C4-2B (cell line): ENCODE results near the gene SLC16A14.

ENCODE experiments used
- ZFX ChIP-seq: fragments of 450-650 bp; IDR thresholded peaks from 2 replicates; pipeline ENCODE4 v1.6.1; 2017
- TF ChIP-seq, protein P1 (sequence below): fragments of 450-650 bp; conservative IDR thresholded peaks from 2 replicates; pipeline ENCODE4 v1.5.1; 2017; ENCODE audit warnings: mild to moderate bottlenecking

DNA sequence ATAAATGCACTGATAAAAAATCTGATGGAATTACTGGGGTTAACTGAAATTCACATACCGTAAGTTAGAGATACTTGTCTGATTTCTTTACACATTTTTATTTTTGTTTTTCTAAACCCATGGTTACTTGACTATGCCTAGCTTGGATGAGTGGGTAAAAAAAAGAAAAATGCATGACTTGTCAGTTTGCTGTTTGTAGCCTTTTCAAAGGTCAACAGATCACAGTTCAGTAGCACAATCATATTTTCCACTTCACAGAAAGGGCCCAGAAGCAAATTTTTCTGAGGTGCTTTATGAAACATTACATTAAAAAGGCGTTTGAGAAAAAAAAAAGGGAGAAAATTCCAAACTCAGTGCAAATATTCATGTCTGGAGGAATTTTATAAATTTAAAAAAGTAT lies 16.4 kb downstream of the SLC16A14 start:
- TF ChIP-seq, protein P1, sequence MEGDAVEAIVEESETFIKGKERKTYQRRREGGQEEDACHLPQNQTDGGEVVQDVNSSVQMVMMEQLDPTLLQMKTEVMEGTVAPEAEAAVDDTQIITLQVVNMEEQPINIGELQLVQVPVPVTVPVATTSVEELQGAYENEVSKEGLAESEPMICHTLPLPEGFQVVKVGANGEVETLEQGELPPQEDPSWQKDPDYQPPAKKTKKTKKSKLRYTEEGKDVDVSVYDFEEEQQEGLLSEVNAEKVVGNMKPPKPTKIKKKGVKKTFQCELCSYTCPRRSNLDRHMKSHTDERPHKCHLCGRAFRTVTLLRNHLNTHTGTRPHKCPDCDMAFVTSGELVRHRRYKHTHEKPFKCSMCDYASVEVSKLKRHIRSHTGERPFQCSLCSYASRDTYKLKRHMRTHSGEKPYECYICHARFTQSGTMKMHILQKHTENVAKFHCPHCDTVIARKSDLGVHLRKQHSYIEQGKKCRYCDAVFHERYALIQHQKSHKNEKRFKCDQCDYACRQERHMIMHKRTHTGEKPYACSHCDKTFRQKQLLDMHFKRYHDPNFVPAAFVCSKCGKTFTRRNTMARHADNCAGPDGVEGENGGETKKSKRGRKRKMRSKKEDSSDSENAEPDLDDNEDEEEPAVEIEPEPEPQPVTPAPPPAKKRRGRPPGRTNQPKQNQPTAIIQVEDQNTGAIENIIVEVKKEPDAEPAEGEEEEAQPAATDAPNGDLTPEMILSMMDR, result no peak
- TF ChIP-seq ZFX, result no peak
